Calu3 (cell line): ENCODE data around the gene RXRG. TPM values are rescaled to one million over a fixed set of nuclear protein-coding genes. Genes with fewer than 3 reads are reported as not detected.

Source experiments
- BruUV-seq: library from RNA; stranded (reverse); fragments of 400-500 nt; replicated peaks from 2 replicates; lab custom pipeline; 2021; lab: Mats Ljungman, UMichigan
- CTCF ChIA-PET: fragments of 300-600 bp; sonication (Branson Sonifier 250); formaldehyde crosslinking; loops from one replicate; lab custom pipeline; 2022; ENCODE audit warnings: antibody characterized with exemption; lab: Charles Lee
- DNase-seq: peaks from one replicate; pipeline ENCODE4 v3.0.0; 2022
- H3K27ac Mint-ChIP-seq: one replicate; pipeline ENCODE4 v1.8.0; 2022; ENCODE audit warnings: mixed read lengths; ENCODE audit not compliant: unreplicated experiment
- H3K27me3 Mint-ChIP-seq: one replicate; pipeline ENCODE4 v1.8.0; 2022; ENCODE audit warnings: mixed read lengths; ENCODE audit not compliant: unreplicated experiment
- H3K36me3 Mint-ChIP-seq: one replicate; pipeline ENCODE4 v1.8.0; 2022; ENCODE audit warnings: mild to moderate bottlenecking, moderate library complexity, mixed read lengths; ENCODE audit not compliant: insufficient read depth, unreplicated experiment
- H3K4me1 Mint-ChIP-seq: one replicate; pipeline ENCODE4 v1.8.0; 2022; ENCODE audit warnings: mild to moderate bottlenecking, low read depth, mixed read lengths; ENCODE audit not compliant: unreplicated experiment
- H3K4me3 Mint-ChIP-seq: one replicate; pipeline ENCODE4 v1.8.0; 2022; ENCODE audit warnings: mild to moderate bottlenecking, low read depth, moderate library complexity, mixed read lengths; ENCODE audit not compliant: unreplicated experiment
- H3K9me3 Mint-ChIP-seq: one replicate; pipeline ENCODE4 v1.8.0; 2022; ENCODE audit warnings: low read depth, mixed read lengths; ENCODE audit not compliant: unreplicated experiment
- intact Hi-C: fragments of 100-400 bp; cut with micrococcal nuclease; formaldehyde crosslinking; loops from one replicate; pipeline ENCODE4 v1.10.0; 2022; ENCODE audit not compliant: unreplicated experiment
- total RNA-seq: library from RNA; stranded (reverse); gene quantifications from 2 replicates; pipeline ENCODE4 v1.2.3, GENCODE V29; 2022
- TF ChIP-seq, protein P1 (sequence below): fragments of 200-600 bp; IDR thresholded peaks from one replicate; pipeline ENCODE4 v1.8.0; 2022; ENCODE audit warnings: antibody characterized with exemption; ENCODE audit not compliant: unreplicated experiment

Gene RXRG
- total RNA-seq, 1 experiment from 2014 or later, result not detected

DNA sequence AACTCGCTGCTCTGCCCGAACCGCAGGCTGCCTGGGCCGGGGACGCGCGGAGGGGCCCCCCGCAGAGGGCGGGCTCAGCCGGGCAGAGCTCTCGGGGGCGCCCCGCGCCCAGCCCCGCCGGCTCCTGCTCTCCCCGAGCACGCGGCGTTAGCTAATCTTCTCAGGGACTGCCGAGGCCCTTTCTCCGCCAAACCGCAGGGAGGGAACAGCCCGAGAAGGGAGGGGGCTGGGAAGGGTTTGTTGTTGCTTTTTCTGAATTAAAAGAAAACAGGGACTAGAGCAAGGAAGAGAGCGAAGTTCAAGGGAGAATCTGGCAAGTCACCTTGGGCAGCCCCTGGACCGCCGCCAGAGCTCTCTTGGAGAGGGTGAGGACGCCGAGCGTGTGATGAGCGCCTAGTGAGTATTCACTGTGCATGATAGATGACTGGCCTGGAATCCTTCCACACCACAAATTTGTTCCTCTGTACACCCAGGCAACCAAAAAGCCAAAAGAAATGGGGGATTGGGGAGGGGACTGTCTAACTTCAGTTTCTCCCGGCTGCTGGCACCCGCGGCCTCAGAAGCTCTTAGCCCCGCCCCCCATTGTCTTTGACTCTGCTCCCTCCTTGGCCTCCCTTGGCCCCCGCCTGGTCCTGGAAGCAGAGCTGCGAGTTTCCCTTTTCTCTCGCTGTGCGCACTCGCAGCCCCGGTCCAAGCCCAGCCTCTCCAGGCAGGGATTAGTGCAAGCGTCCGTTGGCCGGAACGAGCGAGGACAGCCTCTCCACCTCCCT is 68.7 kb downstream of the RXRG start:
- Mint-ChIP-seq H3K27ac (no peak overlapping the region), H3K27me3 (peaks cover 71% of the 10 kb centered on the region), H3K4me1 (no peaks in the 10 kb centered on the region), H3K9me3 (no peaks in the 10 kb centered on the region), H3K36me3 (peaks cover 5% of the 10 kb centered on the region), H3K4me3 (peak overlapping the region; percentile 53)
- BruUV-seq, result no TSS peak
- CTCF ChIA-PET, result interaction anchor here (0.9 to 1.9 kb wide), 4 partner anchors 9 to 246 kb away, joined by 3 to 13 read pairs (median 3); no protein-coding TSS in a partner anchor
- DNase-seq, result peak; percentile 54
- TF ChIP-seq, protein P1, sequence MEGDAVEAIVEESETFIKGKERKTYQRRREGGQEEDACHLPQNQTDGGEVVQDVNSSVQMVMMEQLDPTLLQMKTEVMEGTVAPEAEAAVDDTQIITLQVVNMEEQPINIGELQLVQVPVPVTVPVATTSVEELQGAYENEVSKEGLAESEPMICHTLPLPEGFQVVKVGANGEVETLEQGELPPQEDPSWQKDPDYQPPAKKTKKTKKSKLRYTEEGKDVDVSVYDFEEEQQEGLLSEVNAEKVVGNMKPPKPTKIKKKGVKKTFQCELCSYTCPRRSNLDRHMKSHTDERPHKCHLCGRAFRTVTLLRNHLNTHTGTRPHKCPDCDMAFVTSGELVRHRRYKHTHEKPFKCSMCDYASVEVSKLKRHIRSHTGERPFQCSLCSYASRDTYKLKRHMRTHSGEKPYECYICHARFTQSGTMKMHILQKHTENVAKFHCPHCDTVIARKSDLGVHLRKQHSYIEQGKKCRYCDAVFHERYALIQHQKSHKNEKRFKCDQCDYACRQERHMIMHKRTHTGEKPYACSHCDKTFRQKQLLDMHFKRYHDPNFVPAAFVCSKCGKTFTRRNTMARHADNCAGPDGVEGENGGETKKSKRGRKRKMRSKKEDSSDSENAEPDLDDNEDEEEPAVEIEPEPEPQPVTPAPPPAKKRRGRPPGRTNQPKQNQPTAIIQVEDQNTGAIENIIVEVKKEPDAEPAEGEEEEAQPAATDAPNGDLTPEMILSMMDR, result no peak
- intact Hi-C loops, result no loop called here

DNA sequence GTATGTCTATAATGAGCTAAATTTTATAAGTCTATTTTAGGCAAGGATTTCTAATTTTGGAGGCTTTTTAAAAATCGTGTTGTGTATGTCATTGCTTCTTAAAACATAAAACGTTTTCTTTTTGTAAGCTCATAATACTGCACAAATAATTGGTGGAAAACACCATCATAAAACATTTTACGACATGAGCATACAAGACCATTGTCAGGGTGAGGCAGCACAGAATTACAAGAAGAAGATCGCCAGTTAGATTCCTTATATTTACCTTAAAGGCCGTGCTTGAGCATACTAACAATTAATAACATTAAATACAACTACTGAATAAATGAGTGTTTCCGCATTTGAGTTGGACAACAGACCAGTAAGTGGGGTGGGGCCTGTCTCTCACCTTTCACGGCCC is 69.3 kb downstream of the RXRG start:
- CTCF ChIA-PET, result interaction anchor here (0.9 to 1.9 kb wide), 4 partner anchors 8 to 246 kb away, joined by 3 to 13 read pairs (median 3); no protein-coding TSS in a partner anchor
- TF ChIP-seq, protein P1, result no peak
- DNase-seq, result no peak
- no TSS peak for BruUV-seq
- Mint-ChIP-seq H3K36me3 (peaks cover 5% of the 10 kb centered on the region), H3K27ac (no peak overlapping the region), H3K4me1 (no peaks in the 10 kb centered on the region), H3K27me3 (peaks cover 71% of the 10 kb centered on the region), H3K9me3 (no peaks in the 10 kb centered on the region), H3K4me3 (peak overlapping the region; percentile 53)
- intact Hi-C loops, result no loop called here

DNA sequence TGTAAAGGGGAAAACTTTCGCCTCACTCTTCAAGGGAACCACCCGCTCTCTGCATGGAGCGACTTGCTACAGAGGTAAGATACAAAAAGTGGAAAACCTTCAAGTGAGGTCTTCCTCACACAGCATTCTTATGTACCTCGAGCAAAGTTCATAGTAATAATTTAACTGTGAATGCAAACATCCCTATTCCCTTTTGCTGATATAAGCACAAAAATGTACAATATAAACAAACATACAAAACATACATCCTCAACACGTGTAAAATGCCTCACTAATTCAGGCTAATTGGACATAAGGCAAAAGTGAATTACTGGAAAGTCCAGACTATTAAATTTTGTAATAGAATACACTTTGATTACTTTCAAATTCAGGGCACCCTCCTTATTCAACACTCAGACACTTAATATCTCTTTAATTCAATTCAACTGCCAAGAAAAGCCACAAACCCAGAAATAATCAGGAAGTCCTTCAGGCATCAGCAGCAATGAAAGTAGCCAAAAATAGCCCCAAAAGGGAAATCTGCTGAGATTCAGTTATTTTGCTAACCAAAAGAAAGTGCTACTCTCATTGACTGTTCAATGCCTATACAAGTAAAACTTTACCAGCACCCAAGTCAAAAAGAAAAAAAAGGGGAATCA is 73.2 kb downstream of the RXRG start:
- CTCF ChIA-PET, result no interaction called here
- H3K4me3 Mint-ChIP-seq, result no peak overlapping the region

DNA sequence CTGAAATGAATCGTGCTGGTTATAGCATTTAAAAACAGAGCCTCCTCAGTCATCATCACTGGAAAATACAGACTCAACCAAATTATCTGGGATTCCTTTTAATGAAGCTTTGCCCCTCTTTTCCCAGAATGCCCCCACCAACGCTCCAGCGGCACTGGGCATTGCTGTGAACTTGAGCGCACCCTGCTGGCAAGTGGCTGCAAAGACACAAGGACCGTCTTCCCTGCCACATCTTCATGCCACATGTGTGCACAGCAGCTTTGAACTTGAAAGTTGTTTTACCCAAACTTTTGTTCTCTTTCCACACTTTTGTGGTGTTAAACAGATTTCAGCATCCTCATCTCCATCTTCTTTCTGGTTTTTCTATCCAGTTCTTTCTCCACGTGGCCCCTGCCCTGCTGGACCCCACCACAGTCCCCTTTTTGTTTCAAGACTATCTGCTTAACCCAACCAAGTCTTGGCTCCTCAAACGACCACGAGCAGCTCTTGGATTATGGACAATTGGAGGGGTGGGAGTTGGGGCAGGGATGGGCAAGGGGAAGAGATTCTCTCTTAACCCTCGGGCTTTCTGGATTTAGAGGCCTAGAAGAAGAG is 75.6 kb downstream of the RXRG start:
- Mint-ChIP-seq H3K4me1 (no peaks in the 10 kb centered on the region), H3K27ac (no peak overlapping the region), H3K4me3 (no peak overlapping the region), H3K36me3 (no peaks in the 10 kb centered on the region), H3K9me3 (no peaks in the 10 kb centered on the region), H3K27me3 (peaks cover 82% of the 10 kb centered on the region)
- no TSS peak for BruUV-seq
- TF ChIP-seq, protein P1, result peak; percentile 91
- intact Hi-C loops, result loop anchor here (1.0 kb wide), 2 partner anchors 111 to 240 kb away; no protein-coding TSS in a partner anchor
- CTCF ChIA-PET, result interaction anchor here (0.8 to 1.8 kb wide), 4 partner anchors 24 to 255 kb away, joined by 3 to 9 read pairs (median 5); no protein-coding TSS in a partner anchor
- peak; percentile 74 for DNase-seq

More for the DNA sequence above, 73.2 kb downstream of the RXRG start:
- no TSS peak for BruUV-seq
- Mint-ChIP-seq H3K36me3 (peaks cover 2% of the 10 kb centered on the region), H3K9me3 (no peaks in the 10 kb centered on the region), H3K4me1 (no peaks in the 10 kb centered on the region), H3K27ac (no peak overlapping the region), H3K27me3 (peaks cover 77% of the 10 kb centered on the region)
- TF ChIP-seq, protein P1, result no peak
- DNase-seq, result no peak
- intact Hi-C loops, result no loop called here
